Ovary (tissue), 3 donors: Measurements from ENCODE around the gene GRIA4.

Experiments
- EP300 ChIP-seq: sonication (generic); formaldehyde crosslinking; IDR thresholded peaks from one replicate; pipeline ENCODE4 v1.6.1; 2017; ENCODE audit warnings: antibody characterized with exemption
- POLR2A ChIP-seq: fragments of 450-650 bp; IDR thresholded peaks from one replicate; pipeline ENCODE4 v1.6.1; 2017; ENCODE audit warnings: antibody characterized with exemption, mild to moderate bottlenecking, moderate library complexity
- TF ChIP-seq, protein P1 (sequence below), 3 donors: fragments of 450-650 bp in 2 of 3; fragments of 200-600 bp in 1 of 3; IDR thresholded peaks; one replicate each; pipeline versions ENCODE4 v1.5.1 to v1.8.0; 2016 to 2022; ENCODE audit warnings: antibody characterized with exemption in 3 of 3, mild to moderate bottlenecking in 1 of 3
- donor health status: DM: no; HTN: no; CAD: no.

DNA sequence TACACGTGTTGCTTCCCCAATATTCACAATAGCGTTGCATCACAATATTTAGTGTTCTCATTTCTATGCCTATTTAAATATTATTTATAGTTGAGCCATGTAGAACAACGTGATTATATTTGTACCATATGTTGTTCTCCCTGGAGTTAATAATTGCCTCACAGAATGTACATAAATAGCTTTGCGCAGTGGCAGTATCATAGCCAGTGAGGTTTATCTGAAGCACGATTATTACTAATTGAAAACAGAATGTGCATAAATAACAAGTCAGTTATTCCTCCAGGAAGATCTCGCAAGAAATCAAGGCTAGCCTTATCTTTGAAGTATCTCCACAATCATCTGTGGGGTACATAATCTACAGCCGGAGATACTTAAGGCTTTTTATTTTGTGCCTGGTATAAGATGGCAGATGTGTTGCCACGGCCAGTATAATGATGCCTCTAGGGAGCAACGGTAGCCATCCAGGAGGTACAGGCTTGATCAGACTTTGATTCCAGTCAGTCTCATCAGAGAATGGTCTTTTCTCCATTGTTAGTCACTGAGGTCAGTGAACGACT lies 214.7 kb downstream of the GRIA4 start:
- TF ChIP-seq, protein P1, sequence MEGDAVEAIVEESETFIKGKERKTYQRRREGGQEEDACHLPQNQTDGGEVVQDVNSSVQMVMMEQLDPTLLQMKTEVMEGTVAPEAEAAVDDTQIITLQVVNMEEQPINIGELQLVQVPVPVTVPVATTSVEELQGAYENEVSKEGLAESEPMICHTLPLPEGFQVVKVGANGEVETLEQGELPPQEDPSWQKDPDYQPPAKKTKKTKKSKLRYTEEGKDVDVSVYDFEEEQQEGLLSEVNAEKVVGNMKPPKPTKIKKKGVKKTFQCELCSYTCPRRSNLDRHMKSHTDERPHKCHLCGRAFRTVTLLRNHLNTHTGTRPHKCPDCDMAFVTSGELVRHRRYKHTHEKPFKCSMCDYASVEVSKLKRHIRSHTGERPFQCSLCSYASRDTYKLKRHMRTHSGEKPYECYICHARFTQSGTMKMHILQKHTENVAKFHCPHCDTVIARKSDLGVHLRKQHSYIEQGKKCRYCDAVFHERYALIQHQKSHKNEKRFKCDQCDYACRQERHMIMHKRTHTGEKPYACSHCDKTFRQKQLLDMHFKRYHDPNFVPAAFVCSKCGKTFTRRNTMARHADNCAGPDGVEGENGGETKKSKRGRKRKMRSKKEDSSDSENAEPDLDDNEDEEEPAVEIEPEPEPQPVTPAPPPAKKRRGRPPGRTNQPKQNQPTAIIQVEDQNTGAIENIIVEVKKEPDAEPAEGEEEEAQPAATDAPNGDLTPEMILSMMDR (IDR thresholded peaks at IDR 0.05) = no peak
- TF ChIP-seq POLR2A (no peak), EP300 (no peak)
